Measurements from ENCODE around the gene CWF19L2. TPM values are rescaled to one million over a fixed set of nuclear protein-coding genes. Genes with fewer than 3 reads are reported as not detected.

The CWF19L2 gene
- 10 to 100 TPM in 3 of 4 donors, 1 to 10 TPM in 1; 6.0 to 23.5 (median 14.8) TPM for total RNA-seq

- no peaks in the 10 kb centered on the region for H3K9me3 ChIP-seq
- intact Hi-C loops (cut with DNase I; ENCODE audit: low total_unique reads) (no loop called here), in situ Hi-C loops (cut with MboI; ENCODE audit: low pct_ligation_motif_present in 1 of 4, low pct_unique_long_range_greater_than_20kb in 1 of 4, low sequenced_read_pairs in 3 of 4) (no loop called here)
- peaks cover 0 to 20% (median 4%) of the 10 kb centered on the region in 4 donors for H3K36me3 ChIP-seq
- peak within 1 kb of the TSS; percentile 29 to 93 (median 64) for H3K4me3 ChIP-seq
- WGBS, 2 donors (ENCODE audit: low coverage in 1 of 2) = 0% methylated on average over 29 to 30 of the region's 30 CpGs
- DNase-seq = peak; percentile 90
- peak; percentile 46 to 70 (median 59) for TF ChIP-seq POLR2AphosphoS5 (IDR thresholded peaks at IDR 0.05)
- peak in 1 of 5 experiments; percentile 30 for TF ChIP-seq CTCF (IDR thresholded peaks at IDR 0.05)
- TF ChIP-seq EP300 (IDR thresholded peaks at IDR 0.05; ENCODE audit: low read depth) = no peak
- peak; percentile 30 for TF ChIP-seq POLR2A (IDR thresholded peaks at IDR 0.05)
- peak within 1 kb of the TSS; percentile 62 to 82 (median 74) for H3K27ac ChIP-seq
- H3K27me3 ChIP-seq = no peaks in the 10 kb centered on the region
- peaks cover 5 to 22% (median 7%) of the 10 kb centered on the region in 4 donors for H3K4me1 ChIP-seq
Observed at GRCh38 chr11:107457558-107458271, at the start of gene CWF19L2. CWF19L2 (minus strand) TSS chr11:107457825; CDS start chr11:107457816, 9 bp downstream.

GRCh38 chr11:107505647-107506225 lies 48.1 kb upstream of the CWF19L2 start:
- no peak for DNase-seq
- no peaks in the 10 kb centered on the region for H3K27me3 ChIP-seq
- H3K9me3 ChIP-seq = no peaks in the 10 kb centered on the region
- no peak overlapping the region for H3K27ac ChIP-seq
- in situ Hi-C loops (cut with MboI; ENCODE audit: low pct_ligation_motif_present in 1 of 4, low pct_unique_long_range_greater_than_20kb in 1 of 4, low sequenced_read_pairs in 3 of 4) (no loop called here), intact Hi-C loops (cut with DNase I; ENCODE audit: low total_unique reads) (no loop called here)
- no peak for TF ChIP-seq POLR2A (IDR thresholded peaks at IDR 0.05)
- TF ChIP-seq POLR2AphosphoS5 (IDR thresholded peaks at IDR 0.05) = no peak
- no peak for TF ChIP-seq EP300 (IDR thresholded peaks at IDR 0.05; ENCODE audit: low read depth)
- no peak for TF ChIP-seq CTCF (IDR thresholded peaks at IDR 0.05)
- peaks cover 0 to 17% (median 5%) of the 10 kb centered on the region in 4 donors for H3K36me3 ChIP-seq
- H3K4me3 ChIP-seq = no peak overlapping the region
- peaks cover 0 to 6% (median 0%) of the 10 kb centered on the region in 4 donors for H3K4me1 ChIP-seq

GRCh38 chr11:107504981-107505380 lies 47.4 kb upstream of the CWF19L2 start:
- in situ Hi-C loops (cut with MboI; ENCODE audit: low pct_ligation_motif_present in 1 of 4, low pct_unique_long_range_greater_than_20kb in 1 of 4, low sequenced_read_pairs in 3 of 4) = no loop called here
- peaks cover 0 to 11% (median 5%) of the 10 kb centered on the region in 4 donors for H3K36me3 ChIP-seq

More at GRCh38 chr11:107504981-107505380, 47.4 kb upstream of the CWF19L2 start:
- 64 to 90% methylated on average over 5 of the region's 5 CpGs for WGBS, 2 donors (ENCODE audit: low coverage in 1 of 2)
- H3K27ac ChIP-seq = no peak overlapping the region
- TF ChIP-seq EP300 (IDR thresholded peaks at IDR 0.05; ENCODE audit: low read depth) = no peak
- no peak for TF ChIP-seq POLR2A (IDR thresholded peaks at IDR 0.05)
- TF ChIP-seq POLR2AphosphoS5 (IDR thresholded peaks at IDR 0.05) = no peak
- no peak for TF ChIP-seq CTCF (IDR thresholded peaks at IDR 0.05)
- intact Hi-C loops (cut with DNase I; ENCODE audit: low total_unique reads) = no loop called here
- DNase-seq = no peak
- no peaks in the 10 kb centered on the region for H3K27me3 ChIP-seq
- no peak overlapping the region for H3K4me3 ChIP-seq
- peaks cover 0 to 6% (median 0%) of the 10 kb centered on the region in 4 donors for H3K4me1 ChIP-seq
- no peaks in the 10 kb centered on the region for H3K9me3 ChIP-seq

Data from transverse colon (tissue), 4 donors.